Activated CD8-positive, alpha-beta memory T cell treated with anti-CD3 and anti-CD28 coated beads, Interleukin-2, amount 50 U/mL, for 24 hours (primary cell): ENCODE results near the gene NOTUM.

Source experiments
- DNase-seq: peaks from one replicate; pipeline ENCODE4 v3.0.0-alpha.2; 2020; ENCODE audit errors: extremely low read depth

The NOTUM gene

GRCh38 chr17:81961087-81961511 lies at the start of gene NOTUM:
NOTUM (minus strand) TSS chr17:81961187; CDS start chr17:81960909, 278 bp downstream.
- DNase-seq = no peak

- no peak for DNase-seq
Measured at GRCh38 chr17:82009413-82009812, 48.4 kb upstream of the NOTUM start.

GRCh38 chr17:82008941-82009405 lies 48.0 kb upstream of the NOTUM start:
- no peak for DNase-seq

- DNase-seq = no peak
Measured at GRCh38 chr17:82008258-82008940, 47.4 kb upstream of the NOTUM start.

DNA sequence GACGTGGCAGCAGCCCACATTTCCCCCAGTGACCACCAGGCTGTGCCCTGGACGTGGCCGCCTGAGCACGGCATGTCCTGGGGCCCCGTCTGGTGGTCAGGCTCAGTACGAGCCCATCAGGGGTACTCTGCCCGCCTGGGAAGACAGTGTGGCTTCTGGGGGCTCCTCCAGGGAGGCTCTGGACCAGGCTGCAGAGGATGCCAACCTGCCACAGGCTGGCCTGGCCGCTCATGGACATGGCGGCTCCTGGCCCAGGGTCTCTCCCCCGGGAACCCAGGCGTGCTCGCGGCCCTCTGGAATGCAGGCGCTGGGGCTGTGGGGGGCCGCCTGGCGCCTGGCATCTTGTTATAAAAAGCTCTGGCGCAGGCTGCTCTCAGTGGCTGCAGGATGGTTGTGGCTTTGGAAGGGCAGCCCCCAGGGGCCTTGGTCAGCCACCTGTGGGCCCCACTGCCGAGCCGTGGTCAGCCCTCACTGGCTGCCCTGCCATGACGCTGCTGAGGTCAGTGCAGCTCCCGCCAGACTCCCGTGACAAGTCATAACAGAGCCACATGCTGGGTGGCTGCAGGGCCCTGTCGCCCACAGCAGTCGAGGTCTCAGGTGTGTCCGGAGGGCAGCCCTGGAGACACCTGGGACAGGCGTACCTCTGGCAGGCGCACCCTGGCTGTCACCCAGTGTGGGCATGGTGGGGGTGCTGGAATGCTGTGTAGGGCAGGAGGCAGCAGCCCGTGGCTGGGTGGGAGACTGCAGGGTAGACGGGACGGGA lies 46.7 kb upstream of the NOTUM start:
- DNase-seq = no peak

DNA sequence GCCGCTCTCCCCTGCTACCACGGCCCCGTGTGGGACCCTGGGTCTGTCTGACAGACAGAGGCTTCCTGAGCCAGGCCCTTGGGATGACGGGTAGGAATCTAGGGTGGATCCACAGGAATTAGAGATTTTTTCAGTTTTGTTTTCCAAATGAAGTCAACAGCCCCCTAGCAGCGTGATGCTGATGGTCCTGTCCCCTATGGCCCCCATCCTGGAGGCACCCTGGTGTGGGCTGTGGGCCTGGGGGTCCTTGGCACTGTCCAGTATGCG lies 46.2 kb upstream of the NOTUM start:
- DNase-seq = no peak

DNA sequence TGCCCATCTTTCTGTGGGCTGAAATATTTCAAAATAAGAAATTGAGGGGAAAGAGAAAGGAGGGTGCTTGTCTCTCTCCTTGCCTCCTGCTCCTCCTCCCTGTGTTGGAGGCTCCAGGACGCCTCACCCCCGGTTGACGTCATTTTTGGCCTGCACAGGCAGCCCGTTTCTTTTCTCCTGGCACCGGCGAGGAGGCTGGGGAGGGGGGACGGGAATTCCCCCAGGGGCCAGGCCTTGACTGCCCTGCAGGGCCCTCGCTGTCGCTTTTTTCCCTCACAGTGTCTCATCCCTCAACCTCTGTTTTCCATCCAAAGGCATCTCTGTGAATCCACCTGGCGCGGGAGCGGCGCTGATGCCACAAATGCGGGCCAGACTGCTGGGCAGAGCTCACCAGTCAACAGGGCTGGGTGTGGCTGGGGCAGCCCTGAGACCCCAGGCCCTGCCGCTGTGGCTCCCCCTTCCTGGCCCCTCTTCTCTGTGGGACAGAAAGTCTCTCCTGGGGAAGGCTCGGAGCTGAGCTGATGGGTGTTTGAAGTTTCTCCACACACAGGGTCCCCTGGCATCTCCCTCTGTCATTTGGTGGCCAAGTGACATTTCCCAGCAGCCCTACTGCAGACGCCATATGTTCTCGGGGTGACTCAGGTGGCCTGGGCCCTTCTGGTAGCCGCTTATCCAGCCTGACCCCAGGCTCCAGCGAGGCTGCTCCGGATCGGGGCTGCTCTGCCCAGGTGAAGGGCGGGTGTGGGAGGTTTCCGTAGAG lies 45.7 kb upstream of the NOTUM start:
- DNase-seq = no peak

GRCh38 chr17:82005701-82006348 lies 44.8 kb upstream of the NOTUM start:
- no peak for DNase-seq

- DNase-seq = no peak
Measured at GRCh38 chr17:82004517-82005455, 43.8 kb upstream of the NOTUM start.

- DNase-seq = no peak
Measured at GRCh38 chr17:82003411-82004381, 42.7 kb upstream of the NOTUM start.

- DNase-seq = no peak
Measured at GRCh38 chr17:82001571-82002056, 40.6 kb upstream of the NOTUM start.

DNA sequence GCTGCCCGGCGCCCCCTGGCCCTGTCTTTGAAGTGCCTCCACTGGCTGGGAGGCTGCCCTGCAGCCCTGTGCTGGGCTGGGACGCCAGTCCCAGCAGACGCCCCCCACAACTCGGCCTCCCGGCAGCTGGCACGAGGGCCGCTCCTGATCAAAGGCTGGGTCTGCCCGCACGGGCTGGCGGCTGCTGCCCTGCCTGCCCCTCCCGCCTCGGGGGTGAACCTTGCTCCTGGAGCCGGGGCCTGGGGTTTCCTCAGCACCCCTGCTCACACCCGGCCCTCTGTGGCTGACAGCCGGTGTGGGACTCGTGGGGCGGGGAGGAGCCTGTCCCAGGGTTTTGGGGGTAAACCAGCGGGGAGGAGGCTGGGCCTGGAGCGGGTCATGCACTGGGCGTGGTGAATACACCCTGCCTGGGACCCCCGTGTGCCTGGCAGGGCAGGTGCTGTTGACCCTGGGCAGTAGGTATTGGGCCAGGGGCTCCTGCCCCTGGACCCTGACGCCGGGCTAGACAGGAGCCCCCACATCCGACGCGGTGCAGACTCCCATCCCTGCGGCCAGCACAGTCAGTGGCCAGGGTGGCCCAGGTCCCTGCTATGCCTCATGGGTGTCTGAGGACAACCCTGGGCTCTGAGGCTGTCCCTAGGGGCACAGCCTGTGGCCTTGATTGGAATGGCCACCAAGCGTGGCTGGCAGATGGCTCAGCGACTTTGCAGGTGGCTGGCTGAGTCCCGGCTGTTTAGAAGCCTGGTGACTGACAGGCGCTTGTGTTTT lies 40.0 kb upstream of the NOTUM start:
- DNase-seq = no peak

DNA sequence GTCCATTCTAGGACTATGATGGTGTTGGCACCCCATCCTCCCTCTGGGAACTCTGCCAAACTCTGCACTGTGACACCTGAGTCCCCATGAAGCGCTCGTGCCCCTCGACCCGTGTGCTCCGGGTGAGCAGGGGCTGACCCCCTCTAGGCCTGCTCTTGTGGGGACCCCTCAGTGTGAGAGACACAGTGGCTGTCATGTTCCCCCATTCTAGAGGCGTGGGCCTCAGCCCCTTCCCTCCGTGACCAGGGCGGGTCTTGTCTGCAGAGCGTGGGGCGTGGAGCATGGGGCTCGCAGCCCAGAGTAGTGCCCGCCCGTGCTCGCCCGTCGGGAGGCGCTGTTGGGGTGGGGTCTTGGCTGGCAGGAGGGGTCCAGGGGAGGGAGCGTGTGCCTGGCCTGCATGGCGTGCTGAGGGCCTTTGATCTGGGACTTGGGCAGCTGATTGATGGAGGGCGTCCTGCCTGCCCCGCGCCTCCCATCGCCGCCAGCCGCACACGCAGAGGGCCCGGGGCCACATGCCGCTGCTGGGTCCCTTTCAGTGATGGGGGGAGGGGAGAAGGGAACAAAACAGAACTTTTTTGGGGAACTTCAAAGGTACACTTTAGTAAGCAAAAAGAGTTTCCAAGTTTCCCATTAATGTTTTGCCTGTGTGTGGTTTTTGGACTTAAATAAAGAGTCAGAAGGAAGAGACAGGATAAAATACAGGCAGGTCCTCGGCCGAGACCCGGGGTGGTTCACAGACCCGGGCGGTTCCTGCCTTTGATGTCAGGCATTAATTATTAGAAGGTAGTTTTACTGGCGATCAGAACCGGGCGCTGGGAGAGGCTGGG lies 39.2 kb upstream of the NOTUM start:
- DNase-seq = no peak

DNA sequence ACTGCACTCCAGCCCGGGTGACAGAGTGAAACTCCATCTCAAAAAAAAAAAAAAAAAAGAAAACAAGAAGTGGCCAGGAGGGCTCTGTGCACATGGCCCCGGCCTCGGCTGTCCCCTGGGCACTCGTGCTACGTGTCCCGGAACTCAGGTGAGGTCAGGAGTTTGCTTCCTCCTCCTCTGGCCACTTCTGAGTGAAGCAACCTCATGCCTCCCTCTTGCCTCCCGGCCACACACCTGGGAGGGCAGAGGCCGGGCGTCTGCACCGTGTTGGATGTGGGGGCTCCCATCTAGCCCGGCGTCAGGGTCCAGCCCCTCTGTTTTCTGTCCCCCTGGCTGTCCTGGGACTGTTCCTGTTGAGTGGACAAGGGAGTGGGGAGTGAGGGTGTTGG lies 38.6 kb upstream of the NOTUM start:
- no peak for DNase-seq

- no peak for DNase-seq
Measured at GRCh38 chr17:81998691-81999438, 37.9 kb upstream of the NOTUM start.

DNA sequence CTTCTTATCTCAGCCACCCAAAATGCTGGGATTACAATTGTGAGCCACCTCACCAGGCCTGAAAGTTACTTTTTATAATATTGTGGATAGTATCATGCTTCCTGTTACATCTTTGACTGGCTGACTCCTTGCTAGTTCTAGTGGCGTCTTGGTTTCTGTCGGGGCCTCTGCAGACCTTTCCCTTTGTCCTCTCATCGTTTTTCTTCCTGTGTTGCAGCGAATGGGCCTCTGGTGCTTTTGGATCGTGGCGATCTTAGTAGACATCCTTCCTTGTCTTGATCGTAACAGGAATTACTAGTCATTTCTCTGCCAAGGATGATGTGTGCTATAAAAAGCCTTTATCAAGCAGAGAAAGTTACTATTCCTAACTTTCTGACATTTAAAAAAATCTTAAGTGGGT lies 37.2 kb upstream of the NOTUM start:
- DNase-seq = no peak

- no peak for DNase-seq
Measured at GRCh38 chr17:81996757-81997441, 35.9 kb upstream of the NOTUM start.
